NCI-H146 treated with DMSO at 0.1 percent for 48 hours (cell line): ENCODE data around the gene NTM.

Experiments used
- DNase-seq: peaks from one replicate; lab custom pipeline; 2025; ENCODE audit not compliant: unreplicated experiment; lab: John Stamatoyannopoulos, UW

NTM gene

GRCh38 chr11:132168344-132168981 is 798.0 kb downstream of the NTM start:
- no peak for DNase-seq

- DNase-seq, result no peak
These were observed 800.6 kb downstream of the NTM start for GRCh38 chr11:132171031-132171430.

GRCh38 chr11:132174362-132175255 is 804.2 kb downstream of the NTM start:
- DNase-seq, result no peak

GRCh38 chr11:132177106-132177505 is 806.7 kb downstream of the NTM start:
- DNase-seq, result no peak

- no peak for DNase-seq
These were observed 813.7 kb downstream of the NTM start for GRCh38 chr11:132184079-132184478.

GRCh38 chr11:132185726-132186592 is 815.5 kb downstream of the NTM start:
- no peak for DNase-seq

- no peak for DNase-seq
These were observed 816.3 kb downstream of the NTM start for GRCh38 chr11:132186699-132187098.

GRCh38 chr11:132187386-132187785 is 817.0 kb downstream of the NTM start:
- DNase-seq, result no peak

GRCh38 chr11:132187814-132188213 is 817.4 kb downstream of the NTM start:
- no peak for DNase-seq

GRCh38 chr11:132196928-132197327 is 826.5 kb downstream of the NTM start:
- DNase-seq, result no peak

- DNase-seq, result no peak
These were observed 830.0 kb downstream of the NTM start for GRCh38 chr11:132200353-132200936.

- no peak for DNase-seq
These were observed 832.2 kb downstream of the NTM start for GRCh38 chr11:132202621-132203020.

GRCh38 chr11:132205006-132205405 is 834.6 kb downstream of the NTM start:
- no peak for DNase-seq

- no peak for DNase-seq
These were observed 835.1 kb downstream of the NTM start for GRCh38 chr11:132205496-132205895.

- DNase-seq, result no peak
These were observed 836.6 kb downstream of the NTM start for GRCh38 chr11:132206993-132207392.

- peak; percentile 39 for DNase-seq
These were observed 838.2 kb downstream of the NTM start for GRCh38 chr11:132208477-132209055.

- no peak for DNase-seq
These were observed 841.1 kb downstream of the NTM start for GRCh38 chr11:132211479-132211878.

GRCh38 chr11:132217856-132218255 is 847.4 kb downstream of the NTM start:
- no peak for DNase-seq

GRCh38 chr11:132220474-132220873 is 850.1 kb downstream of the NTM start:
- DNase-seq, result no peak

GRCh38 chr11:132222345-132222744 is 851.9 kb downstream of the NTM start:
- DNase-seq, result no peak

GRCh38 chr11:132226522-132226921 is 856.1 kb downstream of the NTM start:
- no peak for DNase-seq
